ENCODE measurements around the gene PKP3.
"Not testable (repeated sequence)": the region's sequence is repeated elsewhere in the genome, so short reads cannot be mapped to it uniquely, and the experiment has no call there.

- TF ChIP-seq, protein P1, sequence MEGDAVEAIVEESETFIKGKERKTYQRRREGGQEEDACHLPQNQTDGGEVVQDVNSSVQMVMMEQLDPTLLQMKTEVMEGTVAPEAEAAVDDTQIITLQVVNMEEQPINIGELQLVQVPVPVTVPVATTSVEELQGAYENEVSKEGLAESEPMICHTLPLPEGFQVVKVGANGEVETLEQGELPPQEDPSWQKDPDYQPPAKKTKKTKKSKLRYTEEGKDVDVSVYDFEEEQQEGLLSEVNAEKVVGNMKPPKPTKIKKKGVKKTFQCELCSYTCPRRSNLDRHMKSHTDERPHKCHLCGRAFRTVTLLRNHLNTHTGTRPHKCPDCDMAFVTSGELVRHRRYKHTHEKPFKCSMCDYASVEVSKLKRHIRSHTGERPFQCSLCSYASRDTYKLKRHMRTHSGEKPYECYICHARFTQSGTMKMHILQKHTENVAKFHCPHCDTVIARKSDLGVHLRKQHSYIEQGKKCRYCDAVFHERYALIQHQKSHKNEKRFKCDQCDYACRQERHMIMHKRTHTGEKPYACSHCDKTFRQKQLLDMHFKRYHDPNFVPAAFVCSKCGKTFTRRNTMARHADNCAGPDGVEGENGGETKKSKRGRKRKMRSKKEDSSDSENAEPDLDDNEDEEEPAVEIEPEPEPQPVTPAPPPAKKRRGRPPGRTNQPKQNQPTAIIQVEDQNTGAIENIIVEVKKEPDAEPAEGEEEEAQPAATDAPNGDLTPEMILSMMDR (conservative IDR thresholded peaks at IDR 0.05; ENCODE audit: low read length) = not testable (repeated sequence)
- TF ChIP-seq EZH2phosphoT487 (IDR thresholded peaks at IDR 0.05; ENCODE audit: borderline replicate concordance, low read depth, low read length) = not testable (repeated sequence)
These were observed 43.8 kb upstream of the PKP3 start for GRCh38 chr11:350033-350722.
